Activated T-helper 1 cell treated with anti-CD3 and anti-CD28 coated beads, Interleukin-12 subunit alpha, Interleukin-12 subunit beta, Interleukin-2, Interleukin-4 antibody, amounts not matched to agents 30 ng/mL and 10 ng/mL and 1 ng/mL, durations not matched to agents 14 hours and 24 hours and 36 hours (primary cell): Measurements from ENCODE around the gene SKOR1. TPM values are rescaled to one million over a fixed set of nuclear protein-coding genes. Genes with fewer than 3 reads are reported as not detected.

ENCODE experiments used
- DNase-seq: peaks from one replicate; pipeline ENCODE4 v3.0.0; 2021; ENCODE audit warnings: low spot score
- H3K27ac Mint-ChIP-seq: one replicate; pipeline ENCODE4 v1.8.0; 2021; ENCODE audit warnings: mild to moderate bottlenecking, mixed read lengths
- H3K27me3 Mint-ChIP-seq: one replicate; pipeline ENCODE4 v1.8.0; 2022; ENCODE audit warnings: mild to moderate bottlenecking, moderate library complexity, mixed read lengths; ENCODE audit not compliant: insufficient read depth
- H3K36me3 Mint-ChIP-seq: one replicate; pipeline ENCODE4 v1.8.0; 2021; ENCODE audit warnings: low read depth, mixed read lengths
- H3K4me1 Mint-ChIP-seq: one replicate; pipeline ENCODE4 v1.8.0; 2021; ENCODE audit warnings: low read depth, mixed read lengths
- H3K4me3 Mint-ChIP-seq: one replicate; pipeline ENCODE4 v1.8.0; 2021; ENCODE audit warnings: mild to moderate bottlenecking, moderate library complexity, mixed read lengths
- H3K9me3 Mint-ChIP-seq: one replicate; pipeline ENCODE4 v1.8.0; 2021; ENCODE audit warnings: mixed read lengths
- intact Hi-C: fragments of 100-400 bp; cut with micrococcal nuclease; formaldehyde crosslinking; loops from one replicate; pipeline ENCODE4 v1.15.1; 2024
- total RNA-seq: library from RNA; stranded (reverse); gene quantifications from 2 replicates; pipeline ENCODE4 v1.2.3, GENCODE V29; 2022

The SKOR1 gene
- total RNA-seq, 1 donor from 2014 or later: 0.21 TPM

- H3K36me3 Mint-ChIP-seq: no peaks in the 10 kb centered on the region
These were observed 10.2 kb upstream of the SKOR1 start for GRCh38 chr15:67815036-67815592.

GRCh38 chr15:67816668-67817067 lies 8.6 kb upstream of the SKOR1 start:
- no peaks in the 10 kb centered on the region for H3K4me1 Mint-ChIP-seq
- no peaks in the 10 kb centered on the region for H3K9me3 Mint-ChIP-seq
- H3K36me3 Mint-ChIP-seq: no peaks in the 10 kb centered on the region
- no peak overlapping the region for H3K4me3 Mint-ChIP-seq
- DNase-seq: no peak
- intact Hi-C loops: no loop called here
- peaks cover 58% of the 10 kb centered on the region for H3K27me3 Mint-ChIP-seq
- H3K27ac Mint-ChIP-seq: no peak overlapping the region

More at GRCh38 chr15:67815036-67815592, 10.2 kb upstream of the SKOR1 start:
- no peaks in the 10 kb centered on the region for H3K4me1 Mint-ChIP-seq
- H3K27me3 Mint-ChIP-seq: peaks cover 42% of the 10 kb centered on the region
- no peak overlapping the region for H3K4me3 Mint-ChIP-seq
- DNase-seq: no peak
- H3K27ac Mint-ChIP-seq: no peak overlapping the region
- intact Hi-C loops: no loop called here
- no peaks in the 10 kb centered on the region for H3K9me3 Mint-ChIP-seq

GRCh38 chr15:67818464-67818863 lies 6.8 kb upstream of the SKOR1 start:
- Mint-ChIP-seq H3K9me3 (no peaks in the 10 kb centered on the region), H3K4me3 (no peak overlapping the region), H3K4me1 (peaks cover under 1% of the 10 kb centered on the region), H3K27me3 (peaks cover 64% of the 10 kb centered on the region), H3K36me3 (no peaks in the 10 kb centered on the region), H3K27ac (no peak overlapping the region)
- DNase-seq: no peak
- intact Hi-C loops: no loop called here

- Mint-ChIP-seq H3K4me3 (no peak overlapping the region), H3K27me3 (peaks cover 76% of the 10 kb centered on the region), H3K4me1 (peaks cover 10% of the 10 kb centered on the region), H3K36me3 (peaks cover 7% of the 10 kb centered on the region), H3K9me3 (no peaks in the 10 kb centered on the region), H3K27ac (no peak overlapping the region)
- intact Hi-C loops: loop anchor here (2.0 to 5.0 kb wide), 3 partner anchors 15 to 297 kb away; partner anchors contain the start of gene C15orf61
- DNase-seq: no peak
These were observed 5.7 kb upstream of the SKOR1 start for GRCh38 chr15:67819636-67820035.

GRCh38 chr15:67820122-67820991 lies 5.0 kb upstream of the SKOR1 start:
- intact Hi-C loops: loop anchor here (2.0 to 5.0 kb wide), 3 partner anchors 14 to 298 kb away; partner anchors contain the start of gene C15orf61
- Mint-ChIP-seq H3K36me3 (peaks cover 7% of the 10 kb centered on the region), H3K9me3 (no peaks in the 10 kb centered on the region), H3K4me1 (peaks cover 10% of the 10 kb centered on the region), H3K4me3 (no peak overlapping the region), H3K27me3 (peaks cover 79% of the 10 kb centered on the region), H3K27ac (no peak overlapping the region)
- no peak for DNase-seq

GRCh38 chr15:67820992-67821783 lies 4.1 kb upstream of the SKOR1 start:
- peak overlapping the region; percentile 79 for H3K27ac Mint-ChIP-seq

GRCh38 chr15:67821784-67822440 lies 3.4 kb upstream of the SKOR1 start:
- intact Hi-C loops: loop anchor here (2.0 to 5.0 kb wide), 3 partner anchors 13 to 300 kb away; partner anchors contain the start of gene C15orf61

More at GRCh38 chr15:67820992-67821783, 4.1 kb upstream of the SKOR1 start:
- H3K27me3 Mint-ChIP-seq: peaks cover 79% of the 10 kb centered on the region
- H3K4me3 Mint-ChIP-seq: no peak overlapping the region
- DNase-seq: no peak
- intact Hi-C loops: loop anchor here (2.0 to 5.0 kb wide), 3 partner anchors 14 to 299 kb away; partner anchors contain the start of gene C15orf61
- H3K9me3 Mint-ChIP-seq: no peaks in the 10 kb centered on the region
- peaks cover 17% of the 10 kb centered on the region for H3K4me1 Mint-ChIP-seq
- H3K36me3 Mint-ChIP-seq: peaks cover 7% of the 10 kb centered on the region

GRCh38 chr15:67822537-67823313 lies 2.6 kb upstream of the SKOR1 start:
- H3K4me1 Mint-ChIP-seq: peaks cover 19% of the 10 kb centered on the region
- H3K27ac Mint-ChIP-seq: peak overlapping the region; percentile 59
- no peak for DNase-seq
- no peaks in the 10 kb centered on the region for H3K9me3 Mint-ChIP-seq
- H3K27me3 Mint-ChIP-seq: peaks cover 71% of the 10 kb centered on the region
- no peak overlapping the region for H3K4me3 Mint-ChIP-seq
- H3K36me3 Mint-ChIP-seq: peaks cover 7% of the 10 kb centered on the region
- intact Hi-C loops: loop anchor here (5.0 kb wide), 2 partner anchors 140 to 300 kb away; partner anchors contain the start of gene C15orf61

More at GRCh38 chr15:67821784-67822440, 3.4 kb upstream of the SKOR1 start:
- Mint-ChIP-seq H3K27me3 (peaks cover 75% of the 10 kb centered on the region), H3K9me3 (no peaks in the 10 kb centered on the region), H3K36me3 (peaks cover 7% of the 10 kb centered on the region), H3K4me1 (peaks cover 19% of the 10 kb centered on the region), H3K4me3 (no peak overlapping the region), H3K27ac (peak overlapping the region; percentile 79)
- DNase-seq: no peak

GRCh38 chr15:67823314-67824196 lies 1.8 kb upstream of the SKOR1 start:
- no peak for DNase-seq
- Mint-ChIP-seq H3K4me1 (peaks cover 19% of the 10 kb centered on the region), H3K4me3 (peak overlapping the region; percentile 73), H3K9me3 (no peaks in the 10 kb centered on the region), H3K27ac (peak overlapping the region; percentile 91), H3K27me3 (peaks cover 71% of the 10 kb centered on the region), H3K36me3 (peaks cover 7% of the 10 kb centered on the region)
- intact Hi-C loops: loop anchor here (1.0 to 5.0 kb wide), 3 partner anchors 10 to 301 kb away; partner anchors contain the start of gene C15orf61

GRCh38 chr15:67824197-67824968 lies 926 bp upstream of the SKOR1 start:
- H3K27ac Mint-ChIP-seq: peak overlapping the region; percentile 91
- peak overlapping the region; percentile 73 for H3K4me3 Mint-ChIP-seq
- peaks cover 19% of the 10 kb centered on the region for H3K4me1 Mint-ChIP-seq
- no peaks in the 10 kb centered on the region for H3K9me3 Mint-ChIP-seq
- H3K36me3 Mint-ChIP-seq: peaks cover 7% of the 10 kb centered on the region
- H3K27me3 Mint-ChIP-seq: peaks cover 71% of the 10 kb centered on the region
- DNase-seq: no peak
- intact Hi-C loops: loop anchor here (1.0 to 5.0 kb wide), 3 partner anchors 9 to 302 kb away; partner anchors contain the start of gene C15orf61
